ENCODE measurements around the gene MTR. TPM values are rescaled to one million over a fixed set of nuclear protein-coding genes. Genes with fewer than 3 reads are reported as not detected.
A peak's percentile ranks its signal among the peaks of the same experiment; 100 is the strongest.

Gene MTR
- total RNA-seq, 1 experiment from 2014 or later = 27.5 TPM

DNA sequence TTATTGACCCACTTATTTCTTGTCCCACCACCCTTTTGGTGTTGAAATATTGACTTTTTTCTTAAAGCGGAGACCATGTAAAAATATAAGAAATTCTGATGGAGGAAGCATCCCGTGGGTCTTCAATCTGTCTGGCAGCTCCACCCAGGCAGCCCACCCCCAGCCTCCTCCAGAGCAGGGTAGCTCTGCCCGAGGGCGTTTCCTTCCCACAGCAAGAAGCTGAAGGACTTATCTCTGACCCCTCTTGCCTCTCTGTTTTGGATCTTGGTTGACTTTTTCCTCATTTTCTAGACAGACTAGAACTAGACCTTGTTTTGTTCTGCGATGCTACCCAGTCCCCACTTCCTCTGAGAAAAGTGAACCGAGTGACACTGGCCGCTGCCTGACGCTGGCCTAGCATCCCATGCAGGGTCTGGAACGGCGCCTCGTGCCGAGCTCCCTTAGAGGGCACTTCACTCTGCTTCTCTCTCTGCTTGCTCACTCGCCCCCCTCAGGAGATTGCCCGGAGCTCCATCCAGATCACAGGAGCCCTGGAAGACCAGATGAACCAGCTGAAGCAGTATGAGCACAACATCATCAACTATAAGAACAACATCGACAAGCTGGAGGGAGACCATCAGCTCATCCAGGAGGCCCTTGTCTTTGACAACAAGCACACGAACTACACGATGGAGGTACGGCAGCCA is 40.4 kb upstream of the MTR start:
- Mint-ChIP-seq H3K36me3 (no peaks in the 10 kb centered on the region; the same call in 1 of the 2 replicates), H3K4me1 (no peaks in the 10 kb centered on the region), H3K9me3 (no peaks in the 10 kb centered on the region), H3K27ac (no peak overlapping the region), H3K4me3 (no peak overlapping the region), H3K27me3 (ENCODE audit: low read depth) (no peaks in the 10 kb centered on the region)
- ChIA-PET POLR2A (no interaction called here), CTCF (interaction anchor here (1.2 to 2.3 kb wide), 3 partner anchors 12 to 632 kb away, joined by 3 to 24 read pairs (median 8); no protein-coding TSS in a partner anchor)
- DNase-seq (ENCODE audit: low spot score) = no peak
- TF ChIP-seq, protein P1, sequence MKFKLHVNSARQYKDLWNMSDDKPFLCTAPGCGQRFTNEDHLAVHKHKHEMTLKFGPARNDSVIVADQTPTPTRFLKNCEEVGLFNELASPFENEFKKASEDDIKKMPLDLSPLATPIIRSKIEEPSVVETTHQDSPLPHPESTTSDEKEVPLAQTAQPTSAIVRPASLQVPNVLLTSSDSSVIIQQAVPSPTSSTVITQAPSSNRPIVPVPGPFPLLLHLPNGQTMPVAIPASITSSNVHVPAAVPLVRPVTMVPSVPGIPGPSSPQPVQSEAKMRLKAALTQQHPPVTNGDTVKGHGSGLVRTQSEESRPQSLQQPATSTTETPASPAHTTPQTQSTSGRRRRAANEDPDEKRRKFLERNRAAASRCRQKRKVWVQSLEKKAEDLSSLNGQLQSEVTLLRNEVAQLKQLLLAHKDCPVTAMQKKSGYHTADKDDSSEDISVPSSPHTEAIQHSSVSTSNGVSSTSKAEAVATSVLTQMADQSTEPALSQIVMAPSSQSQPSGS (CRISPR knock-in tag; IDR thresholded peaks at IDR 0.05; ENCODE audit: borderline replicate concordance, low read depth) = no peak
- no peak for TF ChIP-seq ZBTB21 (CRISPR knock-in tag; IDR thresholded peaks at IDR 0.05; ENCODE audit: borderline replicate concordance)
- ATAC-seq = no peak

DNA sequence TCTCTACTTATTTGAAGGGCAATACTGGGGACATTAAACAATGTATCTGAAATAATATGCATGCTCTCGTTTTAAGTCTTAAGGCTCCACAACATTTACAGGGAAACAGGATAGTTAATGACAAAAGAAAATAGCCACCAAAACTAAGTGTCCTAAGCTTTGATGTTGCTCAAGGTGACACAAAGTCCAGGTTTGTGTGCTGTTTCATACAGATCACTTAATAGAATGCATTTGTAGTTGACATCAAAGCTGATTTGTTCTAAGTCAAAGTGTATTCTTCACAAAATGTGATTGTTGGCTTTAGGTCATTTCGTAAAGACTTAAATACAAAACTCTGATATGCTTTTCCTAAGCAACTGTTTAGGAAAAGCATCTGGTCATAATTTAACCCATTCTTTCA is 37.5 kb upstream of the MTR start:
- Mint-ChIP-seq H3K27me3 (ENCODE audit: low read depth) (no peaks in the 10 kb centered on the region), H3K27ac (no peak overlapping the region), H3K4me3 (no peak overlapping the region), H3K4me1 (no peaks in the 10 kb centered on the region), H3K36me3 (peaks cover 7% of the 10 kb centered on the region; the same call in 1 of the 2 replicates), H3K9me3 (no peaks in the 10 kb centered on the region)
- POLR2A ChIA-PET = no interaction called here
- CTCF ChIA-PET = interaction anchor here (1.0 kb wide), 1 partner anchor 29 kb away, joined by 3 read pairs; no protein-coding TSS in a partner anchor
- DNase-seq (ENCODE audit: low spot score) (no peak), ATAC-seq (no peak)
- no peak for TF ChIP-seq ZNF232 (CRISPR knock-in tag; IDR thresholded peaks at IDR 0.05)
- no peak for TF ChIP-seq CBFB (CRISPR knock-in tag; IDR thresholded peaks at IDR 0.05; ENCODE audit: low read depth)
- no peak for TF ChIP-seq CREM (CRISPR knock-in tag; IDR thresholded peaks at IDR 0.05)
- TF ChIP-seq ATF1 (CRISPR knock-in tag; IDR thresholded peaks at IDR 0.05) = no peak
- TF ChIP-seq, protein P2, sequence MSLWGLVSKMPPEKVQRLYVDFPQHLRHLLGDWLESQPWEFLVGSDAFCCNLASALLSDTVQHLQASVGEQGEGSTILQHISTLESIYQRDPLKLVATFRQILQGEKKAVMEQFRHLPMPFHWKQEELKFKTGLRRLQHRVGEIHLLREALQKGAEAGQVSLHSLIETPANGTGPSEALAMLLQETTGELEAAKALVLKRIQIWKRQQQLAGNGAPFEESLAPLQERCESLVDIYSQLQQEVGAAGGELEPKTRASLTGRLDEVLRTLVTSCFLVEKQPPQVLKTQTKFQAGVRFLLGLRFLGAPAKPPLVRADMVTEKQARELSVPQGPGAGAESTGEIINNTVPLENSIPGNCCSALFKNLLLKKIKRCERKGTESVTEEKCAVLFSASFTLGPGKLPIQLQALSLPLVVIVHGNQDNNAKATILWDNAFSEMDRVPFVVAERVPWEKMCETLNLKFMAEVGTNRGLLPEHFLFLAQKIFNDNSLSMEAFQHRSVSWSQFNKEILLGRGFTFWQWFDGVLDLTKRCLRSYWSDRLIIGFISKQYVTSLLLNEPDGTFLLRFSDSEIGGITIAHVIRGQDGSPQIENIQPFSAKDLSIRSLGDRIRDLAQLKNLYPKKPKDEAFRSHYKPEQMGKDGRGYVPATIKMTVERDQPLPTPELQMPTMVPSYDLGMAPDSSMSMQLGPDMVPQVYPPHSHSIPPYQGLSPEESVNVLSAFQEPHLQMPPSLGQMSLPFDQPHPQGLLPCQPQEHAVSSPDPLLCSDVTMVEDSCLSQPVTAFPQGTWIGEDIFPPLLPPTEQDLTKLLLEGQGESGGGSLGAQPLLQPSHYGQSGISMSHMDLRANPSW (CRISPR knock-in tag; conservative IDR thresholded peaks at IDR 0.05; ENCODE audit: low read depth) = no peak
- no peak for TF ChIP-seq SMAD4 (CRISPR knock-in tag; IDR thresholded peaks at IDR 0.05)

DNA sequence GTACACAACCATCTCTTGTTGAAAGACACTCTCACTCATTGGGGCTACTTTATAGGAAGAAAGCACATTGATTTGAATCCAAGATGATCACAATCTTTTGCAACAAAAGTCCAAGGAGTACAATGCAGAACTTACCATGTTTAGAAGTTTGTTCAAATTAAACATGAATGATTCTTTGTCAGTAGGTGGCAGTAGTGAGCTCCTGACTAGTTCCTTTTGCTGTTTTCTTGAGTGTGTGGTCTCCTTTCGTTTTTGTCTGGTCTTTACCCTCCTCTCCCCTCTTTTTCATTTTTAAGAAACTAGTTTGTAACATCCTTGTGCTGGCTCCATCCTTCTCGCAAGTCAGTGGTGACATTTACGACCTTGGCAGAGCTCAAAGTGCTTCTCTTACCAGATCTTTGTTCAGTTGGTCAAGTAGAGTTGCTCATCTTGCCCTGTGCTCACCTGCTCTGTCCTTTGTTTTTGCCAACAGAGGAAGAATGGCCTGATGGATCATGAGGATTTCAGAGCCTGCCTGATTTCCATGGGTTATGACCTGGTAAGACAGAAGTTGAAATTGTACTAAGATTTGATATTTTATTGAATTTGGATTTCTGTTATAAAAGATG is 35.7 kb upstream of the MTR start:
- H3K4me1 Mint-ChIP-seq = no peaks in the 10 kb centered on the region
- ChIA-PET CTCF (interaction anchor here (0.6 to 2.3 kb wide), 27 partner anchors 9 to 803 kb away, joined by 3 to 22 read pairs (median 3); partner anchors contain the start of genes ACTN2, HEATR1 and MTR), POLR2A (no interaction called here)
- DNase-seq (ENCODE audit: low spot score) = no peak
- H3K4me3 Mint-ChIP-seq = no peak overlapping the region
- H3K36me3 Mint-ChIP-seq = peaks cover 7% of the 10 kb centered on the region; the same call in 1 of the 2 replicates
- no peaks in the 10 kb centered on the region for H3K27me3 Mint-ChIP-seq (ENCODE audit: low read depth)
- TF ChIP-seq, protein P3, sequence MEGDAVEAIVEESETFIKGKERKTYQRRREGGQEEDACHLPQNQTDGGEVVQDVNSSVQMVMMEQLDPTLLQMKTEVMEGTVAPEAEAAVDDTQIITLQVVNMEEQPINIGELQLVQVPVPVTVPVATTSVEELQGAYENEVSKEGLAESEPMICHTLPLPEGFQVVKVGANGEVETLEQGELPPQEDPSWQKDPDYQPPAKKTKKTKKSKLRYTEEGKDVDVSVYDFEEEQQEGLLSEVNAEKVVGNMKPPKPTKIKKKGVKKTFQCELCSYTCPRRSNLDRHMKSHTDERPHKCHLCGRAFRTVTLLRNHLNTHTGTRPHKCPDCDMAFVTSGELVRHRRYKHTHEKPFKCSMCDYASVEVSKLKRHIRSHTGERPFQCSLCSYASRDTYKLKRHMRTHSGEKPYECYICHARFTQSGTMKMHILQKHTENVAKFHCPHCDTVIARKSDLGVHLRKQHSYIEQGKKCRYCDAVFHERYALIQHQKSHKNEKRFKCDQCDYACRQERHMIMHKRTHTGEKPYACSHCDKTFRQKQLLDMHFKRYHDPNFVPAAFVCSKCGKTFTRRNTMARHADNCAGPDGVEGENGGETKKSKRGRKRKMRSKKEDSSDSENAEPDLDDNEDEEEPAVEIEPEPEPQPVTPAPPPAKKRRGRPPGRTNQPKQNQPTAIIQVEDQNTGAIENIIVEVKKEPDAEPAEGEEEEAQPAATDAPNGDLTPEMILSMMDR (IDR thresholded peaks at IDR 0.05) = peak; percentile 69
- TF ChIP-seq, protein P1 (CRISPR knock-in tag; IDR thresholded peaks at IDR 0.05; ENCODE audit: borderline replicate concordance, low read depth) = no peak
- H3K9me3 Mint-ChIP-seq = no peaks in the 10 kb centered on the region
- ATAC-seq = peak; percentile 58
- no peak overlapping the region for H3K27ac Mint-ChIP-seq

All from WTC11 (cell line).